Aorta (tissue), 5 donors: Measurements from ENCODE around the gene GRM5. TPM values are rescaled to one million over a fixed set of nuclear protein-coding genes. Genes with fewer than 3 reads are reported as not detected.
"Not testable (repeated sequence)": the region's sequence is repeated elsewhere in the genome, so short reads cannot be mapped to it uniquely, and the experiment has no call there.

ENCODE experiments used
- ATAC-seq: fragments of 200-7000 bp; cut with Tn5 transposase; one replicate; pipeline ENCODE4 v1.9.1; 2022; ENCODE audit warnings: moderate library complexity; ENCODE audit not compliant: low FRiP score
- DNase-seq, 2 donors: peaks; one replicate each; pipeline ENCODE4 v3.0.0-alpha.2; 2020
- H3K27ac ChIP-seq, 2 donors: one replicate each; pipeline ENCODE4 v1.5.1; 2013; ENCODE audit warnings: low read length in 2 of 2, mild to moderate bottlenecking in 2 of 2, moderate library complexity in 2 of 2, control low read depth in 1 of 2, inconsistent platforms in 1 of 2, low read depth in 1 of 2
- H3K27me3 ChIP-seq, 2 donors: one replicate each; pipeline ENCODE4 v1.6.1; 2013; ENCODE audit warnings: control low read depth in 1 of 2, low read length in 1 of 2, mild to moderate bottlenecking in 1 of 2, moderate library complexity in 1 of 2; ENCODE audit not compliant: insufficient read depth in 2 of 2, control insufficient read depth in 1 of 2
- H3K36me3 ChIP-seq, 2 donors: one replicate each; pipeline ENCODE4 v1.6.1; 2013; ENCODE audit warnings: control low read depth in 1 of 2, low read length in 1 of 2, mild to moderate bottlenecking in 1 of 2; ENCODE audit not compliant: insufficient read depth in 2 of 2, control insufficient read depth in 1 of 2
- H3K4me1 ChIP-seq, 2 donors: one replicate each; pipeline ENCODE4 v1.6.1; 2013; ENCODE audit warnings: low read length in 2 of 2, control low read depth in 1 of 2, mild to moderate bottlenecking in 1 of 2, moderate library complexity in 1 of 2; ENCODE audit not compliant: insufficient read depth in 2 of 2, control insufficient read depth in 1 of 2
- H3K4me3 ChIP-seq, 2 donors: one replicate each; pipeline ENCODE4 v1.5.1; 2013; ENCODE audit warnings: low read length in 2 of 2, control low read depth in 1 of 2, mild to moderate bottlenecking in 1 of 2
- H3K9me3 ChIP-seq: one replicate; pipeline ENCODE4 v1.6.1; 2013; ENCODE audit warnings: mild to moderate bottlenecking, low read length; ENCODE audit not compliant: control insufficient read depth
- WGBS, 2 donors: extraction: QIAGEN DNeasy Blood & Tissue Kit; methylation state at CpG; one replicate each; pipeline ENCODE4 v1.1.7; 2013; 5-methylcytosine and 5-hydroxymethylcytosine counted together
- intact Hi-C, 2 donors: fragments of 100-400 bp; cut with DNase I; formaldehyde crosslinking; loops; one replicate each; pipeline versions ENCODE4 v1.14.2 to v1.15.0; 2022
- long read RNA-seq, 2 donors: library from polyadenylated mRNA; unstranded; transcript quantifications; one replicate each; pipeline ENCODE4 v2.0.0, GENCODE V29; 2020 to 2021
- polyA plus RNA-seq, 2 donors: library from polyadenylated mRNA; stranded (reverse); fragments of 200-250 nt; gene quantifications; one replicate each; pipeline ENCODE4 v1.2.3, GENCODE V29; 2013
- total RNA-seq, 2 donors: library from RNA; stranded (reverse); fragmentation: NEBNext Ultra II Directional; extraction: Animal tissue kit (Norgen Biotek cat#: 25700); gene quantifications; one replicate each; pipeline ENCODE4 v1.2.1, GENCODE V29; 2021
- donor health status: healthy with polysubstance abuse.
- donor health status: Bipolar disorder and iron deficiency.
- donor health status: DM: no; HTN: no; CAD: no.
- donor health status: DM: no; HTN: no; CAD: no.
- donor health status: DM: yes; HTN: yes; CAD: no.

The GRM5 gene
- total RNA-seq (1 to 10 TPM; 3.4 to 4.3 TPM), polyA plus RNA-seq (under 1 TPM in 1 of 2 donors, not detected in 1; 0.31 TPM)
- long read RNA-seq, donor 1, partial matches to known transcripts, result 1 of 5 reads
- long read RNA-seq, donor 1, other reads (novel, unspliced or antisense), result 4 of 5 reads
- long read RNA-seq, donor 2, partial matches to known transcripts, result 0 of 1 reads
- long read RNA-seq, donor 2, other reads (novel, unspliced or antisense), result 1 of 1 reads

DNA sequence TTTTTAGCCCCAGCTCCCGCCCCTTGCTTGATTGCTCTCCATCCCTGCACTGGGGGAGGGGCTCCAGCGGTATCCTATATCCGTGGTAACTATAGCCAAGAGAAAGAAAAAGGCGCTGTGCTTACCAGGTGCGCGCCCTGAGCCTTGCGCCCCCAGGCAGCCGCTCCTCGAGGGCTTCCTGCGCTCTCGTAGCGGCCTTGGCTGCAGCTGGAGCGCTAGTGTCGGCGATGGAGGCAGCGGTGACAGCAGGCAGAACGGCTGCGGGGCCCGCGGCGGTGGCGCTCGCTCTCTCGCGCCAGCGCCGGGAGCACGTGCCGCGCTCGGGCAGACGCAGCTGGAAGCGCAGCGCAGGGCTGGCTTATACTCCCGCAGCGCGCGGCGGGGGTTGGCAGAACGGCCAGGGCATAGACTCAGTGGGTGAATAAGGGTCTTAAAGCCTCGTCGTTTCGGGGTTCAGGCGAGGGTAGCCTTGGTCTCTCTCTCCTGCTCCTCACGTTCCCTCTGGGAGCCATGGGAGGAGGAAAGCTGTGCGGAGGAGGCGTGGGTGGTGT is at the start of gene GRM5:
Gene GRM5, minus strand, starts transcription at position 332 of the 551 bp plus-strand sequence. CDS start 18,110 bp downstream, outside the sequence.
- H3K27me3 ChIP-seq, H3K9me3 ChIP-seq, DNase-seq, H3K36me3 ChIP-seq, intact Hi-C loops, ATAC-seq, H3K27ac ChIP-seq, H3K4me1 ChIP-seq: not testable (repeated sequence)
- H3K4me3 ChIP-seq, result peak within 1 kb of the TSS in 1 of 2 donors; percentile 14
- WGBS, 2 donors, result 1 to 2% methylated on average over 26 to 47 of the region's 47 CpGs

DNA sequence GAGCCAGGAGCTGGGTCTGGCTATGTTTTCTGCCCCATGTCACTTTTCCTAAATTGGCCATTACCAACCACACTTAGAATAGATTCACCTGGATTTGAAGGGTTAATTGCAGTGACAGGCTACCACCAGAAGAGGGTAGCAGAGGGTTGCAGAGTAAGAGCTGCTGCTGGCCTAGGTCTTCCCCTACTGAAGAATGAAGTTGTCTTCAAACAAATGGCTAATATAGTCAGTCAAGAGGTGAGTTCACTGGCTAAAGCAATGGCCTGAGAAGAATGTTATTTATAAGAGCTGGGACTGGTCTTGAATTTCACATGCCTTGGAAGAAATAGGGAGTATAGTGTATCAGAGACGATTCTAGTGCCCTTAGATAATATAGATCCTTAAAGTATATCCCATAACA is 32.2 kb upstream of the GRM5 start:
- peak; percentile 83 for ATAC-seq
- not testable (repeated sequence) for H3K4me1 ChIP-seq, H3K27me3 ChIP-seq, H3K36me3 ChIP-seq, H3K4me3 ChIP-seq, DNase-seq, H3K9me3 ChIP-seq, H3K27ac ChIP-seq
- intact Hi-C loops, result loop anchor here (5.0 to 10.0 kb wide), 2 partner anchors 517 to 519 kb away; no protein-coding TSS in a partner anchor
- WGBS, 2 donors, result 91 to 96% methylated on average over 1 of the region's 1 CpG

DNA sequence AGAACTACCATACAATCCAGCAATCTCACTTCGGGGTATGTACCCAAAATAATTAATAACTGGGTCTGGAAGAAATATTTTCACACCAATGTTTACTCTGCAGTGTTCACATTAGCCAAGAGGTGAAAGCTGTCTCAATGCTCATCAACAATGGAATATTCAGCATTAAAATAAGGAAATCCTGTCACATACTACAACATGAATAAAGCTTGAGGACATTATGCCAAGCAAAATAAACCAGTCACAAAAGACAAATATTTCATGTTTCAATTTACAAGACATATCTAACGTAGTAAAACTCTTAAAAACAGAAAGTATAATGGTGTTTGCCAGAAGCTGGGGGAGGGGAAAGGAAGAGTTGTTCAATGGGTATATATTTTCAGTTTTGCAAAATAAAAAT is 28.0 kb upstream of the GRM5 start:
- not testable (repeated sequence) for H3K9me3 ChIP-seq, H3K4me1 ChIP-seq, H3K36me3 ChIP-seq, H3K27me3 ChIP-seq, ATAC-seq, H3K27ac ChIP-seq, DNase-seq, H3K4me3 ChIP-seq
- WGBS, 2 donors, result 2 to 6% methylated on average over 2 of the region's 2 CpGs
- intact Hi-C loops, result loop anchor here in 1 of 2 donors (10.0 kb wide), 1 partner anchor 521 kb away; no protein-coding TSS in a partner anchor

DNA sequence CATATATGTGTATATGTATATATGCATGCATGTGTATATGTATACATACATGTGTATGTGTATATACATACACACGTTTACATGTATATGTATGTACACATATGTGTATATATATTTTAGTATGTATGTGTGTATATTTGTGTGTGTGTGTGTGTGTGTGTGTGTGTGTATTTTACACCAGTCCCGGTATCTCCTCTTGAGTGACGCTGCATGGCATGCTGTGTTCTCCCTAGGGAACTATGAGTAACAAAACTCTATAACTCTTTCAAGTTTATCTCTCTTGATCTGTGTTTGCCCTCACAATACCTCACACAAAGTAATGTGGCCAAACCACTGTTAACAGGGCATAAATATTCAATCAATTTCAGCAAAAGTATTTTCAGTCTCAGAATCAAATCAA is 19.2 kb upstream of the GRM5 start:
- H3K9me3 ChIP-seq, H3K27ac ChIP-seq, ATAC-seq, H3K27me3 ChIP-seq, intact Hi-C loops, H3K4me3 ChIP-seq, DNase-seq, H3K4me1 ChIP-seq, H3K36me3 ChIP-seq: not testable (repeated sequence)
- WGBS, 2 donors, result 34 to 35% methylated on average over 3 of the region's 3 CpGs

DNA sequence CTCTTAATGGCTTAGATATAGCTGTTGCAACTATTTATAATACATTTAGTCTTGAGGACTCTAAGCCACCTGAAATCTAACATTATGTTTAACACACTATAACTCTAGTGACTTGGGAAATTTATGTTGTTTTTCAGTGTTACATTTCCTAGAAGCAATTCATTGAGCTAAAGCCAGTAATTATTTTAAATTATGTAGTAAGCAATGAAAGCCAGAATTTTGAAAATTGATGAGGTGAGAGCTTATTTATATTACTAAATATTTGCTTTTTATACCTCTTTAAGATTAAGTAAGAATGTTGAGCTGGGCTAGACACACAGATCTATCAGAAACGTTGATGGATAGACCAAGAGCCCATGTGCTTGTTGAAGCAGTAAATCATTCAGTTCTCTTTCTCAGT is 5.1 kb upstream of the GRM5 start:
- WGBS, 2 donors, result 24 to 32% methylated on average over 1 of the region's 1 CpG
- H3K9me3 ChIP-seq, H3K4me1 ChIP-seq, H3K4me3 ChIP-seq, ATAC-seq, intact Hi-C loops, H3K27me3 ChIP-seq, H3K36me3 ChIP-seq, DNase-seq, H3K27ac ChIP-seq: not testable (repeated sequence)

DNA sequence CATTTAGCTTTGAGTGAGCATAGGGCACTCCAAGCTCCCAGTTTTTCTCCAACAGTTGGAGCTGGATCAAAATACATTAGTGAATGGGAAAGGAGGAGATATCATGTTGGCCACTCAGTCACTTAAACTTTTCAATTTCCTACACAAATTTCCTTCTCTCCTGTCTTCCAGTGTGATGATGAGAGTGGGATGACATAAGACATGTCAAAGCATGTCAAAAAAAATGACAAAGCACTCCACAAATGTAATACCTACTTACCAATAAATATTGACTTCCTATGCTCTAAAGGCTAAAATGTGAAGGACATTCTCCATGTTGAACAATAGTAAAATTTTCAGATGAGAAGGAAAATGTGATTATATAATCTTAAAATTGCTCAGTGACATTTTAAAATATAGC is 1.5 kb upstream of the GRM5 start:
- Histone ChIP-seq H3K4me1 (no peaks in the 10 kb centered on the region), H3K4me3 (no peak overlapping the region), H3K27ac (no peak overlapping the region), H3K36me3 (no peaks in the 10 kb centered on the region), H3K9me3 (peaks cover 2% of the 10 kb centered on the region), H3K27me3 (no peaks in the 10 kb centered on the region)
- no peak for ATAC-seq
- DNase-seq, result no peak
- intact Hi-C loops, result no loop called here

DNA sequence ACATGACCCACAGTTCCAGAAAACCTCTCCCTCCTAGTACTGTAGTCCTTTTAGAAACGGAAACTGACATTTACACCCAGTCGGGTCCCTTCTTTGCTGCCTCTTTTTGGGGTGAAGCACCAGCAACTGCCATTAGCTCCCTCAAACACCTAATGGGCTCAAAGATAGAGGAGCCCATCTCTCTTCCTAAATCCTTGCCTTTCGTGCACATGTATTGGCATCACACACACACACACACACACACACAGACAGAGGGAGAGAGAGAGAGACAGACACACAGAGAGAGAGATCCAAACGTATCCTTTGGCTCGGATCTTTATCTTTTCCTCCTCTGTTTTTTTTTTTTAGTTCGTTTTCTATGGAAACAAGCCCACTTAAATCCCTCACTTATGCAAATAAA is 716 bp downstream of the GRM5 start:
- ATAC-seq (no peak), DNase-seq (no peak)
- intact Hi-C loops, result no loop called here
- no peaks in the 10 kb centered on the region for H3K27me3 ChIP-seq
- no peaks in the 10 kb centered on the region for H3K36me3 ChIP-seq
- H3K27ac ChIP-seq, result no peak overlapping the region
- H3K4me3 ChIP-seq, result no peak overlapping the region
- H3K4me1 ChIP-seq, result no peaks in the 10 kb centered on the region
- peaks cover 2% of the 10 kb centered on the region for H3K9me3 ChIP-seq
- WGBS, 2 donors, result 29 to 30% methylated on average over 6 of the region's 6 CpGs

DNA sequence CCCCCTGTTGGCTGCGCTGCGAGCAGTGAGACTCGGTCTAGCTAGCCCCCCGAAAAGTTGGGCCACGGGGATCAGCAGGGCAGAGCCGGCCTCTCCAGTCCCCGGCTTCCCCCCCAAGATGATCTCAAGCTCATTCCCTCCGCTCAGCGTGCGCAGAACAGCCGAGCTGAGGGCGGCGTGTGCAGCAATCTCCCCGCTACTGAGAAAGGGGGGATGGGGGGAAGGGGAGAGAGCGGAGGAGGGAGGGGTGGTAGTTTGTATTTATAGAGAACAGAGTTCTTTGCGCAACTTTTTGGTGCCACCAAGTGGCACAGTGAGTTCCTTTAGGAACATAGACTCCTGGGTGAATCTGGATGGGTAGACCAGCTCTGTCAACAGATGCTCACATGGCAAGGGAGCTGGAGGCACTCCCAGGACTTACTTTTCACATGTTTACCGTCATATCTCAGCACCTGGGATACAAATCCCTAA is 2.3 kb downstream of the GRM5 start:
- H3K4me3 ChIP-seq, ATAC-seq, H3K27ac ChIP-seq, H3K9me3 ChIP-seq, intact Hi-C loops, H3K27me3 ChIP-seq, H3K36me3 ChIP-seq, DNase-seq, H3K4me1 ChIP-seq: not testable (repeated sequence)
- 7 to 8% methylated on average over 17 of the region's 17 CpGs for WGBS, 2 donors

DNA sequence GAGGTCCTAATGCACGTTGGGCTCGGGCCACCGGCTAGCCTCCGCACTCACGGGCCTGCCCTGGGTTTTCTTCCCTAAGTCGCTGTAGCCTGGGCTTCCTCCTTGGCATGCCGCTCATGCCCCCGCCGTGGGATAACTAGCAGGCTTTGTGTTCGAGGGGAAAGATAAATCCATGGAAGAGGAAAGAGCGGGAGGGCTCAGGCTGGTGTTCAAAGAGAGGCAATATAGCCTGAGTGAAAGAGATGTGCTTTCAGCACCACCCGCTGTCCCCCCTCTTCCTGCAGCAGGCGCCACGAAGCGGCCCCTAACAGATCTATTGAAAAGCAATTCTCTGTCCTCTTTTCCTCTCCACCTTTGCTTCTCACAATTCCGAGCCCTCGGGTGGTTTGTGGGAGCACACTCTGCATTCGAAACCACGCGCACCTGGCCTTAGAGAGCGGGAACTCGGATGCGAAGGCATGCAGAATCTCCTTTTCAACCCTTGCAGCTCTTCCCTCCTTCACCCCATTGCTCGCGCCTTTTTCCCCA is 2.9 kb downstream of the GRM5 start:
- H3K9me3 ChIP-seq, ATAC-seq, intact Hi-C loops, DNase-seq, H3K4me3 ChIP-seq, H3K27ac ChIP-seq, H3K36me3 ChIP-seq, H3K27me3 ChIP-seq, H3K4me1 ChIP-seq: not testable (repeated sequence)
- WGBS, 2 donors, result 4 to 5% methylated on average over 20 to 24 of the region's 25 CpGs
